Measurements from ENCODE around the gene UAP1. TPM values are rescaled to one million over a fixed set of nuclear protein-coding genes. Genes with fewer than 3 reads are reported as not detected.

The UAP1 gene
- polyA plus RNA-seq, 1 of the 3 experiments (the other 2 are of a cell fraction) = 32.3 TPM

DNA sequence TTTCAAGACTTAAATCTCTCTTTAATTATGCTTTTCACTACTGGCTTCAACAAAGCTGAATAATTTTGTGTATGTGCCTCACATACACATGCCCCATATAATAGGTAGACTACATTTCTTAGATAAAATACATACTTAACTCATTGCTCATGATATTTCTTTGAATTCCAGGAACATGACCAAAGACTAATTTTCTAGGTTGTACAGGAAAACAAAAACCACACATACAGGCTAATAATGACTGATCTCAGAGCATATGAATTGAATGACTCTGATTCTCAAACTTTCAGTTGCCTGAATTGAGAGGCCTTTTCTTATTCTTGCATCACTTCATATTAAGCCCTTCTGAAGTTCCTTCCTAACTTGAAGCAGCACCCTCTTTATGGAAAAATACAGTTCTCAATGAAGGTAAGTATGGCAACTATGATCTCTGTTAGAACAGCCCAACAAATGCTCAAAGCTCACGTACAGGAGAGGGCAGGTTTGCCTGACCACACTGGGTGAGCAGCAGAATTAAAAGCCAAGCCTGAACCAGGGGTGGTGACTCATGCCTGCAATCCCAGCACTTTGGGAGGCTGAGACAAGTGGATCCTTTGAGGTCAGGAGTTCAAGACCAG lies 22.6 kb upstream of the UAP1 start (continued):
- TF ChIP-seq, protein P1, sequence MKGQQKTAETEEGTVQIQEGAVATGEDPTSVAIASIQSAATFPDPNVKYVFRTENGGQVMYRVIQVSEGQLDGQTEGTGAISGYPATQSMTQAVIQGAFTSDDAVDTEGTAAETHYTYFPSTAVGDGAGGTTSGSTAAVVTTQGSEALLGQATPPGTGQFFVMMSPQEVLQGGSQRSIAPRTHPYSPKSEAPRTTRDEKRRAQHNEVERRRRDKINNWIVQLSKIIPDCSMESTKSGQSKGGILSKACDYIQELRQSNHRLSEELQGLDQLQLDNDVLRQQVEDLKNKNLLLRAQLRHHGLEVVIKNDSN (IDR thresholded peaks at IDR 0.05; ENCODE audit: borderline replicate concordance, low read depth) = no peak
- peak in 1 of 2 experiments; percentile 84; a peak in 2 of 4 replicates for TF ChIP-seq EP300 (IDR thresholded peaks at IDR 0.05; ENCODE audit: borderline replicate concordance in 1 of 2, low read depth in 1 of 2, low read length in 1 of 2)
- peak; percentile 61; the same call in 1 of the 2 replicates for TF ChIP-seq RXRA (IDR thresholded peaks at IDR 0.05; ENCODE audit: borderline replicate concordance, low read depth)
- peak; percentile 92 for TF ChIP-seq JUND (IDR thresholded peaks at IDR 0.05)
- TF ChIP-seq NFIC (IDR thresholded peaks at IDR 0.05; ENCODE audit: borderline replicate concordance) = peak; percentile 55; the same call in 1 of the 2 replicates
- TF ChIP-seq CHD2 (IDR thresholded peaks at IDR 0.05; ENCODE audit: low read length, partially characterized antibody) = no peak
- TF ChIP-seq, protein P2, sequence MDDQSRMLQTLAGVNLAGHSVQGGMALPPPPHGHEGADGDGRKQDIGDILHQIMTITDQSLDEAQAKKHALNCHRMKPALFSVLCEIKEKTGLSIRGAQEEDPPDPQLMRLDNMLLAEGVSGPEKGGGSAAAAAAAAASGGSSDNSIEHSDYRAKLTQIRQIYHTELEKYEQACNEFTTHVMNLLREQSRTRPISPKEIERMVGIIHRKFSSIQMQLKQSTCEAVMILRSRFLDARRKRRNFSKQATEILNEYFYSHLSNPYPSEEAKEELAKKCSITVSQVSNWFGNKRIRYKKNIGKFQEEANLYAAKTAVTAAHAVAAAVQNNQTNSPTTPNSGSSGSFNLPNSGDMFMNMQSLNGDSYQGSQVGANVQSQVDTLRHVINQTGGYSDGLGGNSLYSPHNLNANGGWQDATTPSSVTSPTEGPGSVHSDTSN (IDR thresholded peaks at IDR 0.05) = peak; percentile 45
- TF ChIP-seq YY1 (IDR thresholded peaks at IDR 0.05; ENCODE audit: low read depth) = no peak
- no peak for TF ChIP-seq RAD21 (IDR thresholded peaks at IDR 0.05; ENCODE audit: low read length)
- TF ChIP-seq, protein P3, sequence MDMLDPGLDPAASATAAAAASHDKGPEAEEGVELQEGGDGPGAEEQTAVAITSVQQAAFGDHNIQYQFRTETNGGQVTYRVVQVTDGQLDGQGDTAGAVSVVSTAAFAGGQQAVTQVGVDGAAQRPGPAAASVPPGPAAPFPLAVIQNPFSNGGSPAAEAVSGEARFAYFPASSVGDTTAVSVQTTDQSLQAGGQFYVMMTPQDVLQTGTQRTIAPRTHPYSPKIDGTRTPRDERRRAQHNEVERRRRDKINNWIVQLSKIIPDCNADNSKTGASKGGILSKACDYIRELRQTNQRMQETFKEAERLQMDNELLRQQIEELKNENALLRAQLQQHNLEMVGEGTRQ (IDR thresholded peaks at IDR 0.05; ENCODE audit: borderline replicate concordance, low read depth, low read length) = no peak
- TF ChIP-seq MEF2A (IDR thresholded peaks at IDR 0.05; ENCODE audit: borderline replicate concordance, low read depth) = peak; percentile 38; the same call in 1 of the 2 replicates
- TF ChIP-seq TAF1 (IDR thresholded peaks at IDR 0.05; ENCODE audit: borderline replicate concordance, low read depth, low read length) = no peak
- no peak for TF ChIP-seq SMC3 (IDR thresholded peaks at IDR 0.05; ENCODE audit: low read depth, low read length)
- TF ChIP-seq, protein P4, sequence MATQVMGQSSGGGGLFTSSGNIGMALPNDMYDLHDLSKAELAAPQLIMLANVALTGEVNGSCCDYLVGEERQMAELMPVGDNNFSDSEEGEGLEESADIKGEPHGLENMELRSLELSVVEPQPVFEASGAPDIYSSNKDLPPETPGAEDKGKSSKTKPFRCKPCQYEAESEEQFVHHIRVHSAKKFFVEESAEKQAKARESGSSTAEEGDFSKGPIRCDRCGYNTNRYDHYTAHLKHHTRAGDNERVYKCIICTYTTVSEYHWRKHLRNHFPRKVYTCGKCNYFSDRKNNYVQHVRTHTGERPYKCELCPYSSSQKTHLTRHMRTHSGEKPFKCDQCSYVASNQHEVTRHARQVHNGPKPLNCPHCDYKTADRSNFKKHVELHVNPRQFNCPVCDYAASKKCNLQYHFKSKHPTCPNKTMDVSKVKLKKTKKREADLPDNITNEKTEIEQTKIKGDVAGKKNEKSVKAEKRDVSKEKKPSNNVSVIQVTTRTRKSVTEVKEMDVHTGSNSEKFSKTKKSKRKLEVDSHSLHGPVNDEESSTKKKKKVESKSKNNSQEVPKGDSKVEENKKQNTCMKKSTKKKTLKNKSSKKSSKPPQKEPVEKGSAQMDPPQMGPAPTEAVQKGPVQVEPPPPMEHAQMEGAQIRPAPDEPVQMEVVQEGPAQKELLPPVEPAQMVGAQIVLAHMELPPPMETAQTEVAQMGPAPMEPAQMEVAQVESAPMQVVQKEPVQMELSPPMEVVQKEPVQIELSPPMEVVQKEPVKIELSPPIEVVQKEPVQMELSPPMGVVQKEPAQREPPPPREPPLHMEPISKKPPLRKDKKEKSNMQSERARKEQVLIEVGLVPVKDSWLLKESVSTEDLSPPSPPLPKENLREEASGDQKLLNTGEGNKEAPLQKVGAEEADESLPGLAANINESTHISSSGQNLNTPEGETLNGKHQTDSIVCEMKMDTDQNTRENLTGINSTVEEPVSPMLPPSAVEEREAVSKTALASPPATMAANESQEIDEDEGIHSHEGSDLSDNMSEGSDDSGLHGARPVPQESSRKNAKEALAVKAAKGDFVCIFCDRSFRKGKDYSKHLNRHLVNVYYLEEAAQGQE (IDR thresholded peaks at IDR 0.05; ENCODE audit: low read depth, low read length) = no peak
- no peak for TF ChIP-seq MXI1 (IDR thresholded peaks at IDR 0.05; ENCODE audit: low read depth, low read length)
- no peak for TF ChIP-seq NRF1 (IDR thresholded peaks at IDR 0.05; ENCODE audit: low read depth, low read length)
- no peak for TF ChIP-seq GABPA (IDR thresholded peaks at IDR 0.05; ENCODE audit: low read depth)
- TF ChIP-seq RFX5 (IDR thresholded peaks at IDR 0.05; ENCODE audit: low read length) = no peak
- TF ChIP-seq POLR2AphosphoS5 (IDR thresholded peaks at IDR 0.05; ENCODE audit: low read depth, low read length) = peak; percentile 62; the same call in 1 of the 2 replicates

Measured in SK-N-SH (cell line).